ENCODE results near the gene BMP6.

GRCh38 chr6:7894262-7895124 is 168.6 kb downstream of the BMP6 start:
- TF ChIP-seq CTCF (conservative IDR thresholded peaks at IDR 0.05) = no peak
- TF ChIP-seq ZFX (IDR thresholded peaks at IDR 0.05) = no peak

Data from C4-2B (cell line).